NCI-H1417 (cell line): ENCODE results near the gene CCDC107.

Experiments used
- DNase-seq, 3 experiments: peaks; one replicate each; lab custom pipeline; 2025; lab: John Stamatoyannopoulos, UW

The CCDC107 gene

DNA sequence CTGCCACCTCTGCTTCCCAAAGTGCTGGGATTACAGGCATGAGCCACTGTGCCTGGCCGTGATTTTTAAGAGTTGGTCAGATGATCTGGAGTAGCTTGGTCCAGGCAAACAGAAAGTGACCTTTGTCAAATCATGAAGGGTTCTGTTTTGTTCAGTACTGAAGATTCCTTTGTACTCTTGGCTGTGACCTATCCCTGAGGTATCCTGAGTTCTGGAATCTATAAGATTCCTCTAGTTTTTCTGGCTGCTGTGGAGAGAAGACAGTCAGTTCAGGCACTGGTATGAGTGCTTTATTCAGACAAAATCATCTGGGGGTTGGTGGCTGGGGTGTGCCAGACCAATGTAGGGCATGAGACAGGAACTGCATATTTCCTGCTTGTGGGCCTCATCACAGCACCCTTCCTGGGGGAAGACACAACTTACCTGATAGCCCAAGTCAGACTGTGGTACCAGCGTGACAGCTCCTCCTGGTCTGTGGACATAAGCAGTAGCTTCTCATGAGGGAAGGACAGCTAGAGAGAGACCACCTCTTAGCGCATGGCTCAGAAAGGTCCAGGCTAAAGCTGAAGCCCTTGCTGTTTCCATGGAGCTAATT, 3.8 kb downstream of the CCDC107 start:
- no peak for DNase-seq

DNA sequence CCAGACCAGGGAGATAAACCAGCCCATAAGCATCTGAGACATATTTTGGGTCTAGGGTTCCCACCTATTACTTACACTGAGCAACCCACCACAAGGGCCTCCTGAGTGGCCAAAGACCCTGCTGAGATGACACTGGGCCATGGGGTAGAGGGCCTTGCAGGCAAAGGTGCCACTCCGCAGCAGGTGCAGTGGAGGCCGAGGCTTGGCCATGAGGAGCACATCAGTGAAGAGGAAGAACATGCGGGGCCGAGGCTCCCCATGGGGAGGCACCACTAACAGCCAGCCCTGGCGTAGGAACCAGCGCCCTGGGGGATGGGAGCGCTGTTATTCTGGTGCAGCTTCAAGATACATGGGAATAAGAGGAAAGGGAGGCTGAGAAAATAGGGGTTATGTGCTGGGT, 4.3 kb downstream of the CCDC107 start:
- DNase-seq, result no peak

DNA sequence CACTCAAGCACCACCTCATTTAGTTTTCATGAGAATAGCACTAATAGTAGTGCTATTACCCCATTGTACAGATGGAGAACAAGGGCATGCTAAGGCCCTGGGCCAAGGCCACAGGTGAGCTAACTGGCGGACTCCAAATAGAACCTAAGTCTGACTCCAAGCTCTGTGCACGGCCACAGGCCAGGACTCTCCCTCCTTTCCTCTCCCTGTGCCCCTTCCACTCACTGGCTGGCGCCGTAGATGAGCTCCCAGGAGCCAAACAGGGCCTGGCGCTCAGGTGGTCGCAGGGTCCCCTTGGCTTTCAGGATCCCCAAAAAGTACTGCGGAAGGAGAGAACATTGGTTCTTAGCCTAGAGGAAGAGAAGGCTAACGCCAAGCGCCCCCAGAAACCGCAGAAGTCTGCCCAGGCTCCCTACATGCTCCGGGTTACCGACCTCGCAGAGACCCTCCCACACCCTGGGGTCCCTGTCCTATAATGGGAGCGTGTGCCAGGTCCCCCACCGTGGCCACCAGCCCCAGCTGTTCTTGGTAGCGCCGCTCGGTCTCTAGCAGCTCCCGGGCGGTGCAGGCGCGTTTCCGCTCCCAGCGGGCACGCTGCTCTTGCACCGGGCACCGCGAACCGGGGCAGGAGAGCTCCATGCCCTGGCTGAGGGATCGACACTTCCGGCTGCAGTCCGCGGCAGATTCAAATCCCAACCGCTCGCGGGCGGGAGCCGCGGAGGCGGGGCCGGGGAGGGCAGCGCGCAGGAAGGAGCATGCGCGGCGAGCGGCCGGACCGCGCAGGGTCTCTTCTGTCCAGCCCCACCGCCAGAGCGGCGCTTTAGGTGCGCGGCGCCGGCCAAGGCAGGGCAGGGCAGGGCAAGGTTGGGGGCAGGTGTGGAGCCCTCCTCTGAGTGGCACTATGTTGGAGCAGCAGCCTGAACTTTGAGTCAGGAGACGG, 6.7 kb downstream of the CCDC107 start, which contains the start of gene ARHGEF39:
Gene ARHGEF39, minus strand, starts transcription at position 665 of the 940 bp plus-strand sequence. Its CDS starts 26 bp downstream, at position 639.
- DNase-seq, result peak; percentile 75 to 85 (median 80)

GRCh38 chr9:35665471-35665818, 7.4 kb downstream of the CCDC107 start:
- no peak for DNase-seq

DNA sequence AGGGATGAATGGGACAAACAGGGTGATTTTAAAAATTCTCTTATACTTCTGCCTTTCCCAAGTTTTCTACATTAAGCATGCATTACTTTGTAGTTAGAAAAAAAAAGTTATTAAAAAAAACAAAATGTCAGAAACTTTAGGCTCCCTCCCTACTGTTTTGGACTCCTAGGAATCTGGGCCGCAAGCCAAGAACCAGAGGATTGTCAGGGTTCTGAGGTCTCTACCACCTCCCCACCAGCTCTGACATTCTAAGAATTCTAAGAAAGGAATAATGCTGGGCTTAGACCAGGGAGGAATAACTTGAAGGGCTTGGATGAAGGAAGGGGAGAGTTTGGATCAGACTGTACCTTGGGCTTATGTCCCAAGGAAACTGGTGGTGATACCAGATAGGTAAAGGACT, 8.0 kb downstream of the CCDC107 start:
- DNase-seq, result no peak

GRCh38 chr9:35666549-35666948, 8.5 kb downstream of the CCDC107 start:
- no peak for DNase-seq

GRCh38 chr9:35667939-35668338, 9.8 kb downstream of the CCDC107 start:
- no peak for DNase-seq

- DNase-seq, result no peak
These were observed 11.4 kb downstream of the CCDC107 start for GRCh38 chr9:35669331-35670145.

DNA sequence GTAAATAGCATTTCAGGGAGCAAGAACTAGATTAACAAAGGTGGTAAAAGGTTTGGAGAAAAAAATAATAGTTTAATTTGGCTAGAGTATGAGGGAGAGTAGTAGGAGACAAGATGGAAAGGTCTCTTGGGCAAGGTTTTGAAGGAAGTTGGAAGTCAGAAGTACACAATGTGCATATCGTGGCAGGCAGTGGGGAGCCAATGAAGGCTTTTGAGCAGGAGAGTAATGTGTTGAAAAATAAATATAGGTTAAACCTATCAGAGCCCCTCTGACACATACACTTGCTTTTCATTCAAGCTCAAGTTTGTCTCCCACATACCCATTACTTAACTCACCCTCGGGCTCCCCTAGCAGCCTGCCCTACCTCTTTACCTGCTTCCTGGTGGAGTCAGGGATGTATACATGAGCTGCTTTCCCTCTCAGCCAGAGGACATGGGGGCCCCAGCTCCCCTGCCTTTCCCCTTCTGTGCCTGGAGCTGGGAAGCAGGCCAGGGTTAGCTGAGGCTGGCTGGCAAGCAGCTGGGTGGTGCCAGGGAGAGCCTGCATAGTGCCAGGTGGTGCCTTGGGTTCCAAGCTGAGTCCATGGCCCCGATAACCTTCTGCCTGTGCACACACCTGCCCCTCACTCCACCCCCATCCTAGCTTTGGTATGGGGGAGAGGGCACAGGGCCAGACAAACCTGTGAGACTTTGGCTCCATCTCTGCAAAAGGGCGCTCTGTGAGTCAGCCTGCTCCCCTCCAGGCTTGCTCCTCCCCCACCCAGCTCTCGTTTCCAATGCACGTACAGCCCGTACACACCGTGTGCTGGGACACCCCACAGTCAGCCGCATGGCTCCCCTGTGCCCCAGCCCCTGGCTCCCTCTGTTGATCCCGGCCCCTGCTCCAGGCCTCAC, 15.3 kb downstream of the CCDC107 start, which contains the start of gene CA9:
Gene CA9, plus strand, starts transcription at position 797 of the 893 bp plus-strand sequence. Its CDS starts 32 bp downstream, at position 829.
- no peak for DNase-seq

DNA sequence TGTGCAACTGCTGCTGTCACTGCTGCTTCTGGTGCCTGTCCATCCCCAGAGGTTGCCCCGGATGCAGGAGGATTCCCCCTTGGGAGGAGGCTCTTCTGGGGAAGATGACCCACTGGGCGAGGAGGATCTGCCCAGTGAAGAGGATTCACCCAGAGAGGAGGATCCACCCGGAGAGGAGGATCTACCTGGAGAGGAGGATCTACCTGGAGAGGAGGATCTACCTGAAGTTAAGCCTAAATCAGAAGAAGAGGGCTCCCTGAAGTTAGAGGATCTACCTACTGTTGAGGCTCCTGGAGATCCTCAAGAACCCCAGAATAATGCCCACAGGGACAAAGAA, 15.9 kb downstream of the CCDC107 start:
- DNase-seq, result no peak

DNA sequence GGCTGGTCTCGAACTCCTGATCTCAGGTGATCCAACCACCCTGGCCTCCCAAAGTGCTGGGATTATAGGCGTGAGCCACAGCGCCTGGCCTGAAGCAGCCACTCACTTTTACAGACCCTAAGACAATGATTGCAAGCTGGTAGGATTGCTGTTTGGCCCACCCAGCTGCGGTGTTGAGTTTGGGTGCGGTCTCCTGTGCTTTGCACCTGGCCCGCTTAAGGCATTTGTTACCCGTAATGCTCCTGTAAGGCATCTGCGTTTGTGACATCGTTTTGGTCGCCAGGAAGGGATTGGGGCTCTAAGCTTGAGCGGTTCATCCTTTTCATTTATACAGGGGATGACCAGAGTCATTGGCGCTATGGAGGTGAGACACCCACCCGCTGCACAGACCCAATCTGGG, 17.1 kb downstream of the CCDC107 start:
- no peak for DNase-seq

DNA sequence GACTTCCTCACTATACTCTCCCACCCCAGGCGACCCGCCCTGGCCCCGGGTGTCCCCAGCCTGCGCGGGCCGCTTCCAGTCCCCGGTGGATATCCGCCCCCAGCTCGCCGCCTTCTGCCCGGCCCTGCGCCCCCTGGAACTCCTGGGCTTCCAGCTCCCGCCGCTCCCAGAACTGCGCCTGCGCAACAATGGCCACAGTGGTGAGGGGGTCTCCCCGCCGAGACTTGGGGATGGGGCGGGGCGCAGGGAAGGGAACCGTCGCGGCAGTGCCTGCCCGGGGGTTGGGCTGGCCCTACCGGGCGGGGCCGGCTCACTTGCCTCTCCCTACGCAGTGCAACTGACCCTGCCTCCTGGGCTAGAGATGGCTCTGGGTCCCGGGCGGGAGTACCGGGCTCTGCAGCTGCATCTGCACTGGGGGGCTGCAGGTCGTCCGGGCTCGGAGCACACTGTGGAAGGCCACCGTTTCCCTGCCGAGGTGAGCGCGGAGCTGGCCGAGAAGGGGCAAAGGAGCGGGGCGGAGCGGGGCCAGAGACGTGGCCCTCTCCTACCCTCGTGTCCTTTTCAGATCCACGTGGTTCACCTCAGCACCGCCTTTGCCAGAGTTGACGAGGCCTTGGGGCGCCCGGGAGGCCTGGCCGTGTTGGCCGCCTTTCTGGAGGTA, 17.8 kb downstream of the CCDC107 start:
- DNase-seq, result peak in 2 of 3 experiments; percentile 18 to 49

DNA sequence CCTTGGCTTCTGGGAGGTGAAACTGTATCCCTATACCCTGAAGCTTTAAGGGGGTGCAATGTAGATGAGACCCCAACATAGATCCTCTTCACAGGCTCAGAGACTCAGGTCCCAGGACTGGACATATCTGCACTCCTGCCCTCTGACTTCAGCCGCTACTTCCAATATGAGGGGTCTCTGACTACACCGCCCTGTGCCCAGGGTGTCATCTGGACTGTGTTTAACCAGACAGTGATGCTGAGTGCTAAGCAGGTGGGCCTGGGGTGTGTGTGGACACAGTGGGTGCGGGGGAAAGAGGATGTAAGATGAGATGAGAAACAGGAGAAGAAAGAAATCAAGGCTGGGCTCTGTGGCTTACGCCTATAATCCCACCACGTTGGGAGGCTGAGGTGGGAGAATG, 21.0 kb downstream of the CCDC107 start:
- no peak for DNase-seq

DNA sequence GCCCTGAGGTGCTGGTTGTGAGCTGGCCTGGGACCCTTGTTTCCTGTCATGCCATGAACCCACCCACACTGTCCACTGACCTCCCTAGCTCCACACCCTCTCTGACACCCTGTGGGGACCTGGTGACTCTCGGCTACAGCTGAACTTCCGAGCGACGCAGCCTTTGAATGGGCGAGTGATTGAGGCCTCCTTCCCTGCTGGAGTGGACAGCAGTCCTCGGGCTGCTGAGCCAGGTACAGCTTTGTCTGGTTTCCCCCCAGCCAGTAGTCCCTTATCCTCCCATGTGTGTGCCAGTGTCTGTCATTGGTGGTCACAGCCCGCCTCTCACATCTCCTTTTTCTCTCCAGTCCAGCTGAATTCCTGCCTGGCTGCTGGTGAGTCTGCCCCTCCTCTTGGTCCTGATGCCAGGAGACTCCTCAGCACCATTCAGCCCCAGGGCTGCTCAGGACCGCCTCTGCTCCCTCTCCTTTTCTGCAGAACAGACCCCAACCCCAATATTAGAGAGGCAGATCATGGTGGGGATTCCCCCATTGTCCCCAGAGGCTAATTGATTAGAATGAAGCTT, 21.8 kb downstream of the CCDC107 start:
- no peak for DNase-seq

DNA sequence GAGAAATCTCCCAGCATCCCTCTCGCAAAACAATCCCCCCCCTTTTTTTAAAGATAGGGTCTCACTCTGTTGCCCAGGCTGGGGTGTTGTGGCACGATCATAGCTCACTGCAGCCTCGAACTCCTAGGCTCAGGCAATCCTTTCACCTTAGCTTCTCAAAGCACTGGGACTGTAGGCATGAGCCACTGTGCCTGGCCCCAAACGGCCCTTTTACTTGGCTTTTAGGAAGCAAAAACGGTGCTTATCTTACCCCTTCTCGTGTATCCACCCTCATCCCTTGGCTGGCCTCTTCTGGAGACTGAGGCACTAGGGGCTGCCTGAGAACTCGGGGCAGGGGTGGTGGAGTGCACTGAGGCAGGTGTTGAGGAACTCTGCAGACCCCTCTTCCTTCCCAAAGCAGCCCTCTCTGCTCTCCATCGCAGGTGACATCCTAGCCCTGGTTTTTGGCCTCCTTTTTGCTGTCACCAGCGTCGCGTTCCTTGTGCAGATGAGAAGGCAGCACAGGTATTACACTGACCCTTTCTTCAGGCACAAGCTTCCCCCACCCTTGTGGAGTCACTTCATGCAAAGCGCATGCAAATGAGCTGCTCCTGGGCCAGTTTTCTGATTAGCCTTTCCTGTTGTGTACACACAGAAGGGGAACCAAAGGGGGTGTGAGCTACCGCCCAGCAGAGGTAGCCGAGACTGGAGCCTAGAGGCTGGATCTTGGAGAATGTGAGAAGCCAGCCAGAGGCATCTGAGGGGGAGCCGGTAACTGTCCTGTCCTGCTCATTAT, 22.4 kb downstream of the CCDC107 start:
- DNase-seq, result no peak

GRCh38 chr9:35681341-35682002, 23.4 kb downstream of the CCDC107 start:
- no peak for DNase-seq

- no peak for DNase-seq
These were observed 24.0 kb downstream of the CCDC107 start for GRCh38 chr9:35682051-35682450.

GRCh38 chr9:35682520-35683315, 24.6 kb downstream of the CCDC107 start:
- DNase-seq, result no peak
